ENCODE measurements around the gene NLRP9.

Gene NLRP9

DNA sequence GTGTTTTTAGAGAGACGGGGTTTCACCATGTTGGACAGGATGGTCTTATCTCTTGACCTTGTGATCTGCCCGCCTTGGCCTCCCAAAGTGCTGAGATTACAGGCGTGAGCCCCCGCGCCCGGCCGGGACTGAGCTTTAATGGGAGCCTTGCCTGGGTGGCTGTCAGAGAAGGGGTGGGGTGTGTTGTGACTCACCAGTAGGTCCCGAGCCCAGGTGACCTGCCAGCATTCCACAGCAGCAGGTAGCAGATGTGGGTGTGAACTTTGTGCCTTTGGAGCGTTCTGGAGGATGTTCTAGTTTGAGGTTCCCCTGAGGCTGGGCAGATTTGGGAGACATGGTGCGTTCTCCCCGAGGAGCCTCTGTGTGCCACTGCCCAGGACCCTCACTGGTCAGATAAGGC is 70.2 kb downstream of the NLRP9 start:
- peaks cover 5% of the 10 kb centered on the region for H3K4me1 ChIP-seq (ENCODE audit: control insufficient read depth, low read depth, low read length)
- H3K4me3 ChIP-seq (ENCODE audit: low read length), result no peak overlapping the region
- H3K27ac ChIP-seq (ENCODE audit: low read length), result no peak overlapping the region
- no peaks in the 10 kb centered on the region for H3K9me3 ChIP-seq (ENCODE audit: control insufficient read depth, low read depth, low read length)
- peaks cover 73% of the 10 kb centered on the region for H3K36me3 ChIP-seq (ENCODE audit: control insufficient read depth, low read depth, low read length)
- no peak overlapping the region for H3K9ac ChIP-seq (ENCODE audit: low read length)
- no peaks in the 10 kb centered on the region for H3K27me3 ChIP-seq (ENCODE audit: control insufficient read depth, insufficient read depth, low read length)

DNA sequence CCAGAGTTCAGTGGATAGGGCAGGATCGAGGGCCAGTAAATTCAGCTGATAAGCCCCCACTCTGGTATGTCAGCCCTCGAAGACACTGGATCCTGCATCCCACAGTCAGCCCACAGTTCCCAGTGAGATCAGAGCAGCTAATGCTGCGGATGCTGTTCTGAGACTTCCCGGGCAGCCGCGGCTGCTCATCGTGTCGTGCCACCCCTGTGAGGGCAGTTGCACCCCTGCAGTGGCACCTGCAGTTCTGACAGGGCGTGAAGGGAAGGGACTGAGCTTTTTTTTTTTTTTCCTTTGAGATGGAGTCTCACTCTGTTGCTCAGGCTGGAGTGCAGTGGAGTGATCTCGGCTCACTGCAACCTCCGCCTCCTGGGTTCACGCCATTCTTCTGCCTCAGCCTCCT is 70.7 kb downstream of the NLRP9 start:
- Histone ChIP-seq H3K9me3 (ENCODE audit: control insufficient read depth, low read depth, low read length) (no peaks in the 10 kb centered on the region), H3K27me3 (ENCODE audit: control insufficient read depth, insufficient read depth, low read length) (no peaks in the 10 kb centered on the region), H3K9ac (ENCODE audit: low read length) (no peak overlapping the region), H3K4me3 (ENCODE audit: low read length) (no peak overlapping the region), H3K36me3 (ENCODE audit: control insufficient read depth, low read depth, low read length) (peaks cover 78% of the 10 kb centered on the region), H3K4me1 (ENCODE audit: control insufficient read depth, low read depth, low read length) (peaks cover 5% of the 10 kb centered on the region), H3K27ac (ENCODE audit: low read length) (no peak overlapping the region)

DNA sequence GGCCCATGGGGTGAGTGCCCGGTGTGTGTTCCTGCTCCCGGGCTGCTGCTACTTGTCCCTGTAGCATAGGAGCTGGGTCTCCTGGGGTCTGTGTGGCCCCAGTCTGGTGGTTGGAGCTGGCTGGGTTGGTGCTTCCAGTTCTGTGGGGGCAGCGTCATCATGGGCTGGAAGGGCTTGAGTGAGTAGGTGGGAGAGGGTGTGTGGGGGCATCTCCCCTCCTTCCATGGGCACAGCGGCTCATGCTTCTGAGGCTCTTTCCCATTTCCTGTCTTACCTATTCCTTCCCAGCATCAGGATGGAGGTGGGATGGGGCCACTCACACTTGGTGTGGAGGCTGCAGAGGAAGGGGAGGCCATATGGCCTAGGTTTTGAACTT is 71.2 kb downstream of the NLRP9 start:
- H3K4me1 ChIP-seq (ENCODE audit: control insufficient read depth, low read depth, low read length), result peaks cover under 1% of the 10 kb centered on the region
- no peak overlapping the region for H3K27ac ChIP-seq (ENCODE audit: low read length)
- H3K36me3 ChIP-seq (ENCODE audit: control insufficient read depth, low read depth, low read length), result peaks cover 79% of the 10 kb centered on the region
- H3K9me3 ChIP-seq (ENCODE audit: control insufficient read depth, low read depth, low read length), result no peaks in the 10 kb centered on the region
- no peaks in the 10 kb centered on the region for H3K27me3 ChIP-seq (ENCODE audit: control insufficient read depth, insufficient read depth, low read length)
- H3K9ac ChIP-seq (ENCODE audit: low read length), result no peak overlapping the region
- H3K4me3 ChIP-seq (ENCODE audit: low read length), result no peak overlapping the region

DNA sequence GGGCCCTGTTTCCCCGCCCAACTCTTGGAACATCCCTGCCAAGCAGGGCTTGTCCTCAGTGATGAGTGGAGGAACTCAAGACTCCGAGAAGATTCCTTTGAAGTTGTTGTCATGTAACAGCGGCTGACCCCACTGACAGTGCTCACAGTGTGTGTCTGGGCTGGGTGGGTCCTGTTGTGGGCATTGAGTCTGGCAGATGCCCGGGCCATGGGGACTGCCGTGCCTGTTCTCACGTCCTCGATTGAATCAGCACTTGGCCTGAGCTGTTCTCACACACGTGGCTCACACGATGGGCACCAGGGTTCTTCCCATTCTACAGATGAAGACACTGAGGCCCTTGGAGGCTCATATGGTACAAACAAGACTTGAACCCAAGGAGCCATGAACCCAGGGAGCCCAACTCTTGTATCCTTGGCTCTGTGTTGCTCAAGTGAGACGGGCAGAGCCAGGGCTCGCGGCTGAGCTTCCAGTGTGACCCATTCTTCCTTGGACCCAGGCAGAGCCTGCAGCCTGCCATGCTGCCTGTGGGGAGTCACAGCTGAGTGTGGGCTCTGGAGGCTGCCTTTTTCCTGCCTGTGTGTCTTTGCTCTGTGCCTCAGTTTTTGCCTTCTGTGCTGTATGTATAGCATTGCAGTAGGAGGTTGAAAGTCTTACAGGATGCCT is 71.7 kb downstream of the NLRP9 start:
- H3K36me3 ChIP-seq (ENCODE audit: control insufficient read depth, low read depth, low read length), result peaks cover 85% of the 10 kb centered on the region

DNA sequence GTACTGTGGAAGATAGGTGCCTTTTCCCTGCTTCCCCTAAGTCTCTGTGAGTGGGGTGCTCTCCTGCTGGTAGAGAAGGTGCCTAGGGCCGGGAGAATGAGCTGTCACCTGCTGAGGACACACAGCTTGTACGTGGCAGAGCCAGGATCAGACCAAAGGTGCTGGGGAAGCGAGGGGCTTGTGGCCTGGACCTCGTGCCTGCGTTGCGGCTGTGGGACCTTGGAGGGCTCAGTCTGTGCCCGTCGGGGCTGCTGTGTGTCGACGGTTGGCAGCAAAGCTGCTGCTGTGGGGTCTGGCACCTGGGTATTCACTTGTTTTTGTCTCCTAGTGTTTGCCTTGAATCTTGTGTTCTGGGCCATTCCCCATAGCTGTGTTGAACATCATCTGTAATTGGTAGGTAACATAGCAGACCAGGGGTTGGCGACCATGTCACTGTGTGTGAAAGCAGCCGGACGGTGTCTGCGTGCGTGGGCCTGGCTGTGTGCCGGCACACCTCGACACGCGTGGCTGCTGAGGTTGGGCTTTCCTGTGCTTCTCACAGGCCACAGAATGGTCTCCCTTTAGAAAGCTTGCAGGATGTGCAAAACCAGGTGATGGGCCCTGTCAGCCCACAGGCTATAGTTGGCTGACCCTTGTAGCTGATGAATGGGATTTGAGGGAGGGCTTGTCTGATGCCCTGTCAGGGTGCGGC is 74.2 kb downstream of the NLRP9 start:
- Histone ChIP-seq H3K36me3 (ENCODE audit: control insufficient read depth, low read depth, low read length) (peaks cover 81% of the 10 kb centered on the region), H3K4me1 (ENCODE audit: control insufficient read depth, low read depth, low read length) (no peaks in the 10 kb centered on the region), H3K27ac (ENCODE audit: low read length) (no peak overlapping the region), H3K27me3 (ENCODE audit: control insufficient read depth, insufficient read depth, low read length) (no peaks in the 10 kb centered on the region), H3K9ac (ENCODE audit: low read length) (no peak overlapping the region), H3K9me3 (ENCODE audit: control insufficient read depth, low read depth, low read length) (no peaks in the 10 kb centered on the region), H3K4me3 (ENCODE audit: low read length) (no peak overlapping the region)

More for the DNA sequence above, 71.7 kb downstream of the NLRP9 start:
- Histone ChIP-seq H3K9me3 (ENCODE audit: control insufficient read depth, low read depth, low read length) (no peaks in the 10 kb centered on the region), H3K9ac (ENCODE audit: low read length) (no peak overlapping the region), H3K27me3 (ENCODE audit: control insufficient read depth, insufficient read depth, low read length) (no peaks in the 10 kb centered on the region), H3K27ac (ENCODE audit: low read length) (no peak overlapping the region), H3K4me1 (ENCODE audit: control insufficient read depth, low read depth, low read length) (no peaks in the 10 kb centered on the region), H3K4me3 (ENCODE audit: low read length) (no peak overlapping the region)

DNA sequence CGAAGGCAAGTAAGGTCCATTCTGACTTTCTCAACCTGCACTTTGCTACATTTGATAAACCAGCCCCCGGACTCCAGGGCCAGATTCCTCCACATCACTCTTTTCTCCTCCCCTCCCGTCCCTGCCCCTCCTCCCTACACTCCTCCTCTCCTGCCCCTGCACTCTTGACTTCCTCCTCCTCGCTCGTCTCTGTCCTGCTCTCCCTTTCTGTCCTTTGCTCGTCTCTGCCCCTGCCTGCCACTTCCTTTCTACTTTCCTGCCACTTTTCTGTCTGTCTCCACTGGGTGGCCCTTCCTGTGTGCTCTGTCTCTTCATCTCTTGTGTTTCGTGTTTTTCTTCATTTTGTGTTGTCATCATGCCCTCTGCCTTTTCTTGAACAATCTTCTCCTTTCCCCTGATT is 76.4 kb downstream of the NLRP9 start:
- Histone ChIP-seq H3K4me3 (ENCODE audit: low read length) (no peak overlapping the region), H3K36me3 (ENCODE audit: control insufficient read depth, low read depth, low read length) (peaks cover 60% of the 10 kb centered on the region), H3K9me3 (ENCODE audit: control insufficient read depth, low read depth, low read length) (no peaks in the 10 kb centered on the region), H3K27me3 (ENCODE audit: control insufficient read depth, insufficient read depth, low read length) (no peaks in the 10 kb centered on the region), H3K9ac (ENCODE audit: low read length) (no peak overlapping the region), H3K27ac (ENCODE audit: low read length) (no peak overlapping the region), H3K4me1 (ENCODE audit: control insufficient read depth, low read depth, low read length) (peaks cover 3% of the 10 kb centered on the region)

DNA sequence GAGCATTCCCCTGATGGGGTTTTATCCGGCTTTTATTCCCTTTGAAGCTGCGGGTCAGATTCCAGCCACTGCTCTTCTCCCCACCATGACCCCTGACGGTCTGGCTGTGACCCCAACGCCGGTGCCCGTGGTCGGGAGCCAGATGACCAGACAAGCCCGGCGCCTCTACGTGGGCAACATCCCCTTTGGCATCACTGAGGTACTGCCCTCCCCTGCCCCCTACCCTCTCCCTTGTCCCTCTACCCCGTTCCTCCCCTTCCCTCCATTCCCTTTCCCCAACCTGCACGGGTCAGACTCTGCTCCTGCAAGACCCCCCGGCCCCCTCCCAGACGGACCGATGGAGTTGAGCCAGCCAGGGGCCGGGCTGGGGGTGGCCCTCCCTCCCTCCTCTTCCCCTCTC is 77.2 kb downstream of the NLRP9 start:
- H3K9me3 ChIP-seq (ENCODE audit: control insufficient read depth, low read depth, low read length), result no peaks in the 10 kb centered on the region
- no peak overlapping the region for H3K27ac ChIP-seq (ENCODE audit: low read length)
- no peak overlapping the region for H3K4me3 ChIP-seq (ENCODE audit: low read length)
- peaks cover 52% of the 10 kb centered on the region for H3K36me3 ChIP-seq (ENCODE audit: control insufficient read depth, low read depth, low read length)
- H3K9ac ChIP-seq (ENCODE audit: low read length), result no peak overlapping the region
- H3K27me3 ChIP-seq (ENCODE audit: control insufficient read depth, insufficient read depth, low read length), result no peaks in the 10 kb centered on the region
- peaks cover 7% of the 10 kb centered on the region for H3K4me1 ChIP-seq (ENCODE audit: control insufficient read depth, low read depth, low read length)

DNA sequence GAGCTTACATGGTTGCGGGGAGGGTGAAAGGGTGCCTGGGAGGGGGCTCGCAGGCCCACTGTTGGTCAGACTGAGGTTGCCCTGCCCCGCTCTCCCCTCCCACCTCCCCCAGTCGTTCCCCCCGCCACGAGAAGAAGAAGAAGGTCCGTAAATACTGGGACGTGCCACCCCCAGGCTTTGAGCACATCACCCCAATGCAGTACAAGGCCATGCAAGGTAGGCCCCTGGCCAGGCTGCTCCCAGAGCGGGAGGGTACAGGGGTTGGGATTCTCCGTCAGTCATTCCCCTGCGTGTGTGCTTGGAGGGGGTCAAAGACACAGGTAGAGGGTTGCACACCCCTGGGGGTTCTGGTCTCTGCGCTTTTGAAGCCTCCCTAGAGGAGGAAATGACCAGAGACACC is 77.8 kb downstream of the NLRP9 start:
- no peak overlapping the region for H3K9ac ChIP-seq (ENCODE audit: low read length)
- peaks cover 46% of the 10 kb centered on the region for H3K36me3 ChIP-seq (ENCODE audit: control insufficient read depth, low read depth, low read length)
- H3K27ac ChIP-seq (ENCODE audit: low read length), result no peak overlapping the region

DNA sequence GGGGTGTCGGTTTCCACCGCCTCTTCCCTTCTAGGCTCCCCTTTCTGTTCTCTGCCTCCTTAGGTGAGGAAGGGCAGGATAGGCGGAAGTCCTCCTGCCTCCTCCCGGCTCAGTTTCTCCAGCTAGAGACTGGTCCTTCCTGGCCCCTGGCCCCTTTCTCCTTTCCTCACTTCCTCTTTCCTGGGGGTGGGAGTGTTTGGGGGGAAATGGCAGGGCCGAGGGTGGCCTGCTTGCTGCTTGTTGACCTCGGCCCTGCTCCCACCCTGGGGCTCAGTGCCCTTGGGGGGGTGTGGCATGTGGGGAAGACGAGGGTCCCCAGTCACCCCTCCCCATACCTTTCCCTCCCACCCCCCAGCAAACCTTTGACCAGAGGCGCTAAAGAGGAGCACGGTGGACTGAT is 78.4 kb downstream of the NLRP9 start:
- Histone ChIP-seq H3K9ac (ENCODE audit: low read length) (no peak overlapping the region), H3K36me3 (ENCODE audit: control insufficient read depth, low read depth, low read length) (peaks cover 41% of the 10 kb centered on the region), H3K27ac (ENCODE audit: low read length) (no peak overlapping the region), H3K4me3 (ENCODE audit: low read length) (no peak overlapping the region), H3K9me3 (ENCODE audit: control insufficient read depth, low read depth, low read length) (no peaks in the 10 kb centered on the region), H3K4me1 (ENCODE audit: control insufficient read depth, low read depth, low read length) (peaks cover 7% of the 10 kb centered on the region), H3K27me3 (ENCODE audit: control insufficient read depth, insufficient read depth, low read length) (no peaks in the 10 kb centered on the region)

More for the DNA sequence above, 77.8 kb downstream of the NLRP9 start:
- Histone ChIP-seq H3K4me1 (ENCODE audit: control insufficient read depth, low read depth, low read length) (peaks cover 7% of the 10 kb centered on the region), H3K4me3 (ENCODE audit: low read length) (no peak overlapping the region), H3K9me3 (ENCODE audit: control insufficient read depth, low read depth, low read length) (no peaks in the 10 kb centered on the region), H3K27me3 (ENCODE audit: control insufficient read depth, insufficient read depth, low read length) (no peaks in the 10 kb centered on the region)

DNA sequence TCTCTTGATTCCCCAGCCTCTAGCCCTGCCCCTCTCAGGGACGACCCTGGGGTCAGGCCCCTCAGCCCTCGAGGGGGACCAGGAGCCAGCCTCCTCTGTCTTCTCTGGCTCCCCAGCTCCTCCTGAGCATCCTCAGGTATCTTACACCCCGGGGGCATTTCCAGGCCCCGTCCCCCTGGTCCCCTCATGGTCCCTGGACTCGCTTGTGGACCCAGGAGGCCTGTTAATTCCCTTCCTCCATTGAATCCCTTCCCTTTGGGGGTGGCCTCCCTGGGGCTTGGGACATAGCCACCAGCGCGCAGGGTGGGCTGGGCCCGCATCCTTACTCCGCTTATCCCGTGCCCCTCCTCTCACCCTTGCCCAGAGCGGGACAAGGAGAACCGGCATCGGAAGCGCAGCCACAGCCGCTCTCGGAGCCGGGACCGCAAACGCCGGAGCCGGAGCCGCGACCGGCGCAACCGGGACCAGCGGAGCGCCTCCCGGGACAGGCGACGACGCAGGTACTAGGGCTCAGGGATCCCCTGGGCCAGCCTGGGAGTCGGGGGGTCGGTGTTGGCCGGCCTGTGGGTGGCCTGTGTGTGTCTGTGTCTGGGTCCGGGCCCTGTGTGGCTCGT is 79.2 kb downstream of the NLRP9 start:
- no peaks in the 10 kb centered on the region for H3K27me3 ChIP-seq (ENCODE audit: control insufficient read depth, insufficient read depth, low read length)
- peaks cover 33% of the 10 kb centered on the region for H3K36me3 ChIP-seq (ENCODE audit: control insufficient read depth, low read depth, low read length)
- H3K9me3 ChIP-seq (ENCODE audit: control insufficient read depth, low read depth, low read length), result no peaks in the 10 kb centered on the region
- H3K27ac ChIP-seq (ENCODE audit: low read length), result no peak overlapping the region
- no peak overlapping the region for H3K4me3 ChIP-seq (ENCODE audit: low read length)
- H3K9ac ChIP-seq (ENCODE audit: low read length), result no peak overlapping the region
- H3K4me1 ChIP-seq (ENCODE audit: control insufficient read depth, low read depth, low read length), result peaks cover 7% of the 10 kb centered on the region

Measured in iPS-18a (cell line).